DMS153 (cell line): Measurements from ENCODE around the gene EVI5.
"Not testable (repeated sequence)": the region's sequence is repeated elsewhere in the genome, so short reads cannot be mapped to it uniquely, and the experiment has no call there.

Experiments used
- DNase-seq: peaks from one replicate; lab custom pipeline; 2025; lab: John Stamatoyannopoulos, UW

EVI5 gene

GRCh38 chr1:92690212-92690906 is 94.5 kb downstream of the EVI5 start:
- DNase-seq = no peak

GRCh38 chr1:92679980-92680379 is 104.9 kb downstream of the EVI5 start:
- no peak for DNase-seq

DNA sequence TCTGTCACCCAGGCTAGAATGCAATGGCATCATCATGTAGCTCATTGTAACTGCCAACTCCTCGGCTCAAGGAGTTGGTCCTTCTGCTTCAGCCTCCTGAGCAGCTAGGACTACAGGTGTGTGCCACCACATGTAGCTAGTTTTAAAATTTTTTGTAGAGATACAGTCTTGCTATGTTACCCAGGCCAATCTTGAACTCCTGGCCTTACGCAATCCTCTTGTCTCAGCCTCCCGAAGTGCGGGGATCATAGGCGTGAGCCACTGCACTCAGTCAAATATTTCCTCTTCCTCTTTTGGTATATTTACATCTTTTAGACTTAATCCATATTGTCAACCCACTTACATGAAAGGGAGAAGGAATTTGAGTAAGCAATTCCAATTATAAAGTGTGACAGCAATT is 121.1 kb downstream of the EVI5 start:
- DNase-seq = no peak

DNA sequence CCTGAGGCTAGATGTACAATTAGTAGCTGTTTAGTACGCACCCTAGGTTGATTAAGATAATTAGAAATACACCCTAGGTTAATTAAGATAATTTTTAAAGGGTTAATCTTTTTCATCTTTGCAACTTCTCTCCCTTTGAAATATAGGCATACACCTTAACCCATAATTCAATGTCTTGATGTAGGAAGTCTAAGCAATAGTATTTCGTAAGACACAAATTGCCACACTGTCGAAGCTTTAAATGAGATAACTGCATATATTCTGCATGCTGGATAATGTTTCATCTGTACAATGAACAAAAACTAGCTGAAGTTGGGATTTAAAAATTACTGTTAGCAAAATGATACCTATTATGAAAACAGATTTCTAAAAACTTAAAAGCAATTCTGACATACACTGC is 122.9 kb downstream of the EVI5 start:
- DNase-seq = no peak

GRCh38 chr1:92657701-92658100 is 127.2 kb downstream of the EVI5 start:
- DNase-seq = no peak

- no peak for DNase-seq
These were observed 129.6 kb downstream of the EVI5 start for GRCh38 chr1:92655197-92655801.

- no peak for DNase-seq
These were observed 131.1 kb downstream of the EVI5 start for GRCh38 chr1:92653605-92654381.

DNA sequence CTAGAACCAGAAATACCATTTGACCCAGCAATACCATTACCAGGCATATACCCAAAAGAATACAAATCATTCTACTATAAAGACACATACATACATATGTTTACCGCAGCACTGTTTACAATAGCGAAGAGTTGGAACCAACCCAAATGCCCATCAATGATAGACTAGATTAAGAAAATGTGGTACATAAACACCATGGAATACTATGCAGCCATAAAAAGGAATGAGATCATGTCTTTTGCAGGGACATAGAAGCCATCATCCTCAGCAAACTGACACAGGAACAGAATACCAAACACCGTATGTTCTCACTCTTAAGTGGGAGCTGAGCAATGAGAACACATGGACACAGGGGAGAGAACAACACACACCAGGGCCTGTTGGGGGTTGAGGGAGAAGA is 144.2 kb downstream of the EVI5 start:
- DNase-seq = not testable (repeated sequence)

- no peak for DNase-seq
These were observed 146.4 kb downstream of the EVI5 start for GRCh38 chr1:92638498-92638897.

DNA sequence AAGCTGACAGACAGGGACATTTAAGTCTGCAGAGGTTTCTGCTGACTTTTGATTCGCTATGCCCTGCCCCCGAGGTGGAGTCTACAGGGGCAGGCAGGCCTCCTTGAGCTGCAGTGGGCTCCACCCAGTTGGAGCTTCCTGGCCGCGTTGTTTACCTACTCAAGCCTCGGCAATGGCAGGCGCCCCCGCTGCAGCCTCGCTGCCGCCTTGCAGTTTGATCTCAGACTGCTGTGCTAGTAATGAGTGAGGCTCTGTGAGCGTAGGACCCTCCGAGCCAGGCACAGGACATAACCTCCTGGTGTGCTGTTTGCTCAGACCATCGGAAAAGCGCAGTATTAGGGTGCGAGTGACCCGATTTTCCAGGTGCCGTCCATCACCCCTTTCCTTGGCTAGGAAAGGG is 149.7 kb downstream of the EVI5 start:
- not testable (repeated sequence) for DNase-seq

DNA sequence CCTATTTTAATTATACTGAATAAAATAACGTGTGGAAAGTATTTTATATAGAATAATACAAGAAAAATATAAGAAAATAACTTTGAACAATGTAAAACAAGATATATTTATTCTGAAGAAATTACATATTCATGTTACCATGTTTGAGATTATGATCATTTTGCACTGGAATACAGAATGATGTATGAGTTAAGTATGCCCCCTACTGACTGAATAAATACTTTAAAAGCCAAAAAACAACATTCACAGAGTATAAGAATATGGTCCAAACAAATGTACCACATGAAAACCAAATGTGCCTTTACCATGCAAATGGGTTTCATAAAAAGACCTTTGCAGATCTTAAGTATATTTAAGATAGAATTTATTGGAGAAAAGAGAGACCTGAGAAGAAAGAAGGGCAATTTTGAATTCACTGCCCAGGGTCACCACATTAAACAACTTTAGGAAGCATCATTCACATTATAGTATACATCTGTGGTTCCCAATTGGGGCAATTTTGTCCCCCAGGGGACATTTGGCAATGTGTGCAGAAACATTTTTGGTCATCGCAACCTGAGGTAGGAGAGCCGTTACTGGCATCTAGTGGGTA is 161.6 kb downstream of the EVI5 start:
- DNase-seq = no peak

- no peak for DNase-seq
These were observed 165.3 kb downstream of the EVI5 start for GRCh38 chr1:92619466-92620189.

- DNase-seq = no peak
These were observed 183.9 kb downstream of the EVI5 start for GRCh38 chr1:92601044-92601443.

GRCh38 chr1:92599184-92599583 is 185.7 kb downstream of the EVI5 start:
- no peak for DNase-seq

DNA sequence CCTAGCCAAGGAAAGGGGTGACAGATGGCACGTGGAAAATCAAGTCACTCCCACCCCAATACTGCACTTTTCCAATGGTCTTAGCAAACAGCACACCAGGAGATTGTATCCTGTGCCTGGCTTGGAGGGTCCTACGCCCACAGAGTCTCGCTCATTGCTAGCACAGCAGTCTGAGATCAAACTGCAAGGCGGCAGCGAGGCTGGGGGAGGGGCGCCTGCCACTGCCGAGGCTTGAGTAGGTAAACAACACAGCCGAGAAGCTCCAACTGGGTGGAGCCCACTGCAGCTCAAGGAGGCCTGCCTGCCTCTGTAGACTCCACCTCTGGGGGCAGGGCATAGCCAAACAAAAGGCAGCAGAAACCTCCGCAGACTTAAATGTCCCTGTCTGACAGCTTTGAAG is 195.5 kb downstream of the EVI5 start:
- not testable (repeated sequence) for DNase-seq

GRCh38 chr1:92587445-92587844 is 197.5 kb downstream of the EVI5 start:
- no peak for DNase-seq

- DNase-seq = no peak
These were observed 199.1 kb downstream of the EVI5 start for GRCh38 chr1:92585831-92586230.

DNA sequence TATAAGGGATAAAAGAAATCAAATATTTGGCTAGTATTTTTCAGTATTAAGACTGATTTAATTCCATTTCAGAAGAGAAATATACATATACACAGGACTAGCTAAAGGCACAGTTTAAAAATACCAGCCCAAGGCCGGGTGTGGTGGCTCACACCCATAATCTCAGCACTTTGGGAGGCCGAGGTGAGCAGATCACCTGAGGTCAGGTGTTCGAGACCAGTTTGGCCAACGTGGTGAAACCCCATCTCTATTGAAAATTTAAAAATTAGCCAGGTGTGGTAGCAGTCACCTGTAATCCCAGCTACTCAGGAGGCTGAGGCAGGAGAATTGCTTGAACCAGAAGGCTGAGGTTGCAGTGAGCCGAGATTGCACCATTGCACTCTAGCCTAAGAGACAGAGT is 200.1 kb downstream of the EVI5 start:
- DNase-seq = not testable (repeated sequence)

DNA sequence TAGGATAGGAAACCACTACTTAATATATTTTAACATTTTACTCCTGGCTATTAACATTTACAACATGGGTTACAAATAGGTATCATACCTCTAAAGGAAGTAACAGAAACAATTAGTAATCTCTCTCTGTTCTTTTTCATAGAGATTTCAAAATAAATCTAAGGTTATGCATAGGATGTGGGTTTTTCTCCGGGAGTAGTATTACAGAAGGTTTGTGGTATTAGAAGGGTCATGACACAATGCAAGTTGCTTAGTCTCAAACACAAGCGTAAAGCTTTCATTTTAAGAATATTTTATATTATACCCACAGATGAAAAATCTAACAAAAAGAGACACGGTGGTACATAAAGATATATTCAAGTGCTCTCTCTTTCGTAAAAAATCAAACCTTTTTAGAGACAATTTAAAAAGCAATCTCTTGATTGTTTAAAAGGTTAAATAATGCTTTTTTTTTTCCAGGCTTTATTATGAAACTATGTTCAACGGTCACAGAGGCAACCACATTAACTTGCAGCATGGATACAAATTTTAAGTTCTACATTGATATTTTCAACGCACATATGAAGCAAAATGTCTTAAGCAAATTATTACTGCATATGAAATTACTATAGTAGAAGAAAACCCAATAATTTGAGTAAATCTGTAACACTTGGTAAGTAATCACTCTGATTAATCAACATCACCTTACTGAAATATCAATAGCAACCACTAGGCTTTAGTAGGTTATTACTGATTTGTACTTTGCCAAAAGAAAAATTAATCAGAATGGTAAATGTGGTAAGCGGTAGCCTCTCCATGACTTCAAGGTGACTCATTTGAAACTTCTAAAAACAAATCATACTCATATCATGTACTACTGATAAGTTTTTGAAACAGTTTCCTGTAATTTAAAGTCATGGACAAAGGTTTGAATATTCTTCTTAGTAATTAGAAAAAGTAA is 200.8 kb downstream of the EVI5 start:
- no peak for DNase-seq

DNA sequence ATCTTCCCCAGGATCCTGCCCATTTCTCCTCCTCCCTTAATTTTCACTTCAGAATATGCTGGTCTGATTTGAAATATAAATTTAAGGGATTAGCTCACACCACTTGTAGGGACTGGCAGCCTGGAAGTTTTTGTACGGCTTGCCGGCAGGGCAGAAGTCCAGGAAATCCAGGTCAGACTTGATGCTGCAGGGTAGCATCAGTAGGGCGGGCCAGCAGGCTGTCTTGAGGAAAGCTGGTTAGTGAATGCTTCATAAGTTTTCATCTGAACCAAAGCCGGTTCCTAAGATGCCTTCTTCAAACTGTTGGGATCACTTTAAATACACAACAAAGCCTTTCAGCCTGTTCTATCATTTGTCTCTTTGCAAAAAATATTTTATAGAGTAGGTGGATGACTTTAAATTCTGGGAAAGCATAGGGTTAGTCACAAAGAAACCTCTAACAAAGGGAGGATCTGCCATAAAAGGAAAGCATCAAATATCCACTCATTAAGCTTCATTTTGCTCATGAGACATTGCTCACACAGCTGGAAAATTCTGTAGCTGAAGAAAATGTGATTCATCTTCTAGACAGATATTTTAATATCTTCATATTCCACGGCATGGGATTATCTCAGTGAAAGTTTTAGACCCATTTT is 207.5 kb downstream of the EVI5 start:
- no peak for DNase-seq

DNA sequence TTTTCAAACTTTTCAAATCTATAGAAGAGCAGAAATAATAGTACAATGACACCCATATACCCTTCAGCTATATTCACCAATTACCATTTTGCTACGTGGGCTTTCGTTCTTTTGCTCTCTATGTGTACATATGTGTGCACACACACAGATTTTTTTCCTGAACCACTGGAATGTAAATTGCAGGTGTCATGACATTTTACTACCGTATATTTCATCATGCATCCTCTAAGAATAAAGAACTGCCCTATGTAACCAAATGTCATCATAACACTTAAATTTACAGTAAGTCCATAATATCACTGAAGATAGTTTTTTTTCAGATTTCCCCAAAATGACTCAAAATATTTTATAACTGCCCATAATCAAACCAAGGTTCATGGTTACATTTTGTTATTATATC is 209.8 kb downstream of the EVI5 start:
- DNase-seq = no peak
